ENCODE measurements around the gene COL23A1. TPM values are rescaled to one million over a fixed set of nuclear protein-coding genes. Genes with fewer than 3 reads are reported as not detected.

The COL23A1 gene
- total and polyA plus RNA-seq, 2 of the 13 experiments (the other 11 are each of a cell fraction or from before 2014, with no cell fraction given) = not detected

GRCh38 chr5:178241688-178242231 lies 348.4 kb downstream of the COL23A1 start (continued):
- TF ChIP-seq MNT (IDR thresholded peaks at IDR 0.05) = no peak

- WGBS (ENCODE audit: low lambda C conversion rate) = no CpG with 5 or more reads among the region's 8 CpGs
- intact Hi-C loops (cut with micrococcal nuclease; ENCODE audit: unreplicated experiment) (no loop called here), in situ Hi-C loops (cut with HindIII; ENCODE audit: extremely low pct_ligation_motif_present, low pct_unique_long_range_greater_than_20kb) (no loop called here)
- Histone ChIP-seq H3K9me3 (ENCODE audit: low read length) (no peaks in the 10 kb centered on the region), H3K4me3 (replicated peaks in 1 of 3; ENCODE audit: insufficient read depth in 1 of 3, low read depth in 2 of 3, low read length in 3 of 3) (no peak overlapping the region), H3K79me2 (ENCODE audit: insufficient read depth, low read length) (no peaks in the 10 kb centered on the region), H3K27ac (ENCODE audit: extremely low read length, insufficient read depth, low read length) (no peak overlapping the region), H3K4me2 (ENCODE audit: low read depth, low read length) (no peak overlapping the region), H3K4me1 (ENCODE audit: insufficient read depth, low read length) (peaks cover 32% of the 10 kb centered on the region), H2AFZ (ENCODE audit: low read length) (no peak overlapping the region), H3K36me3 (replicated peaks in 1 of 2; ENCODE audit: control insufficient read depth in 1 of 2, insufficient read depth in 2 of 2, low read length in 2 of 2) (no peaks in the 10 kb centered on the region), H3K9ac (ENCODE audit: insufficient read depth, low read depth, low read length) (no peak overlapping the region), H4K20me1 (ENCODE audit: insufficient read depth, low read length) (no peaks in the 10 kb centered on the region), H3K27me3 (ENCODE audit: control insufficient read depth in 1 of 2, insufficient read depth in 2 of 2, low read length in 2 of 2) (peaks cover 0 to 5% of the 10 kb centered on the region in 2 experiments; a peak in 3 of 5 replicates)
- ChIA-PET CTCF (ENCODE audit: low intra/inter-chr PET ratio, low total read pairs) (no interaction called here), POLR2A (no interaction called here)
- FAIRE-seq (no peak), ATAC-seq (no peak), DNase-seq (ENCODE audit: low spot score) (no peak)
- no TSS peak for BruUV-seq (replicated peaks)
- TF ChIP-seq SNAPC5 (CRISPR knock-in tag; IDR thresholded peaks at IDR 0.05; ENCODE audit: borderline replicate concordance) (no peak), MTF1 (CRISPR knock-in tag; IDR thresholded peaks at IDR 0.05) (no peak), NFIC (IDR thresholded peaks at IDR 0.05; ENCODE audit: low read length) (no peak), ZNF30 (CRISPR knock-in tag; IDR thresholded peaks at IDR 0.05) (no peak), SMAD3 (CRISPR knock-in tag; IDR thresholded peaks at IDR 0.05) (no peak), DMTF1 (CRISPR knock-in tag; IDR thresholded peaks at IDR 0.05) (no peak), MAFK (conservative IDR thresholded peaks at IDR 0.05 in 1 of 2, IDR thresholded peaks at IDR 0.05 in 1 of 2; ENCODE audit: low read length in 2 of 2) (no peak), ATF2 (CRISPR knock-in tag; IDR thresholded peaks at IDR 0.05) (no peak), MATR3 (CRISPR knock-in tag; IDR thresholded peaks at IDR 0.05) (no peak), KLF16 (CRISPR knock-in tag; IDR thresholded peaks at IDR 0.05) (no peak), HOXA9 (CRISPR knock-in tag; IDR thresholded peaks at IDR 0.05; ENCODE audit: borderline replicate concordance) (no peak), RORA (CRISPR knock-in tag; IDR thresholded peaks at IDR 0.05) (no peak)
Observed at GRCh38 chr5:178241231-178241663, 348.9 kb downstream of the COL23A1 start.
